Measurements from ENCODE around the gene DGKG. TPM values are rescaled to one million over a fixed set of nuclear protein-coding genes. Genes with fewer than 3 reads are reported as not detected.

Gene DGKG
- total RNA-seq, 1 donor from 2014 or later: 4.7 TPM

GRCh38 chr3:186162221-186162620 is 199.8 kb downstream of the DGKG start:
- TF ChIP-seq CTCF (IDR thresholded peaks at IDR 0.05): no peak
- Histone ChIP-seq H3K36me3 (no peaks in the 10 kb centered on the region), H3K9me3 (no peaks in the 10 kb centered on the region), H3K27ac (no peak overlapping the region), H3K4me3 (no peak overlapping the region), H3K4me1 (no peaks in the 10 kb centered on the region), H3K27me3 (no peaks in the 10 kb centered on the region)
- peak; percentile 97 for ATAC-seq
- peak; percentile 68 for DNase-seq
- intact Hi-C loops (cut with DNase I): no loop called here

GRCh38 chr3:186160691-186161243 is 201.3 kb downstream of the DGKG start:
- no peak for ATAC-seq

GRCh38 chr3:186154641-186155040 is 207.4 kb downstream of the DGKG start:
- Histone ChIP-seq H3K27ac (no peak overlapping the region), H3K4me1 (peaks cover 2% of the 10 kb centered on the region), H3K4me3 (no peak overlapping the region), H3K27me3 (no peaks in the 10 kb centered on the region), H3K36me3 (no peaks in the 10 kb centered on the region), H3K9me3 (no peaks in the 10 kb centered on the region)
- DNase-seq (no peak), ATAC-seq (no peak)
- no peak for TF ChIP-seq CTCF (IDR thresholded peaks at IDR 0.05)
- intact Hi-C loops (cut with DNase I): no loop called here

More at GRCh38 chr3:186160691-186161243, 201.3 kb downstream of the DGKG start:
- Histone ChIP-seq H3K4me1 (no peaks in the 10 kb centered on the region), H3K36me3 (no peaks in the 10 kb centered on the region), H3K9me3 (no peaks in the 10 kb centered on the region), H3K4me3 (no peak overlapping the region), H3K27ac (no peak overlapping the region), H3K27me3 (no peaks in the 10 kb centered on the region)
- DNase-seq: no peak
- TF ChIP-seq CTCF (IDR thresholded peaks at IDR 0.05): no peak
- intact Hi-C loops (cut with DNase I): no loop called here

GRCh38 chr3:186152889-186153292 is 209.1 kb downstream of the DGKG start:
- H3K27ac ChIP-seq: no peak overlapping the region
- no peak for DNase-seq
- H3K27me3 ChIP-seq: no peaks in the 10 kb centered on the region
- no peak overlapping the region for H3K4me3 ChIP-seq
- no peaks in the 10 kb centered on the region for H3K36me3 ChIP-seq
- intact Hi-C loops (cut with DNase I): no loop called here
- H3K4me1 ChIP-seq: peaks cover 5% of the 10 kb centered on the region
- no peaks in the 10 kb centered on the region for H3K9me3 ChIP-seq
- TF ChIP-seq CTCF (IDR thresholded peaks at IDR 0.05): no peak
- peak; percentile 83 for ATAC-seq

GRCh38 chr3:186152361-186152798 is 209.7 kb downstream of the DGKG start:
- ATAC-seq (peak; percentile 43), DNase-seq (no peak)
- intact Hi-C loops (cut with DNase I): no loop called here
- Histone ChIP-seq H3K27ac (no peak overlapping the region), H3K4me1 (peaks cover 5% of the 10 kb centered on the region), H3K4me3 (no peak overlapping the region), H3K9me3 (no peaks in the 10 kb centered on the region), H3K27me3 (no peaks in the 10 kb centered on the region), H3K36me3 (no peaks in the 10 kb centered on the region)
- TF ChIP-seq CTCF (IDR thresholded peaks at IDR 0.05): no peak
